ENCODE data around the gene IFT81. TPM values are rescaled to one million over a fixed set of nuclear protein-coding genes. Genes with fewer than 3 reads are reported as not detected.

Gene IFT81
- total RNA-seq, 1 experiment from 2014 or later: 10.5 TPM

- ChIA-PET POLR2A (interaction anchor here (0.6 kb wide), 1 partner anchor 16 kb away, joined by 3 read pairs; no protein-coding TSS in a partner anchor), CTCF (interaction anchor here (0.6 to 1.6 kb wide), 11 partner anchors 12 to 224 kb away, joined by 3 to 13 read pairs (median 3); partner anchors contain the start of genes FAM216A and IFT81)
- peak; percentile 79 for DNase-seq (ENCODE audit: low spot score)
- ATAC-seq: peak; percentile 96
- H3K27me3 Mint-ChIP-seq (ENCODE audit: low read depth): no peaks in the 10 kb centered on the region
- TF ChIP-seq ZNF121 (CRISPR knock-in tag; IDR thresholded peaks at IDR 0.05) (peak; percentile 58; the same call in 1 of the 2 replicates), SMAD3 (CRISPR knock-in tag; IDR thresholded peaks at IDR 0.05; ENCODE audit: borderline replicate concordance) (no peak)
- peaks cover 9% of the 10 kb centered on the region; the same call in 1 of the 2 replicates for H3K9me3 Mint-ChIP-seq
- no peak overlapping the region for H3K4me3 Mint-ChIP-seq
- H3K36me3 Mint-ChIP-seq: no peaks in the 10 kb centered on the region
- H3K27ac Mint-ChIP-seq: peak overlapping the region; percentile 30; the same call in 1 of the 2 replicates
- peaks cover 19% of the 10 kb centered on the region for H3K4me1 Mint-ChIP-seq
Observed at GRCh38 chr12:110244829-110245228, 120.7 kb downstream of the IFT81 start.

GRCh38 chr12:110245369-110245772 is 121.2 kb downstream of the IFT81 start:
- no peak for TF ChIP-seq TEAD1 (CRISPR knock-in tag; IDR thresholded peaks at IDR 0.05)
- no peak for TF ChIP-seq SP1 (CRISPR knock-in tag; conservative IDR thresholded peaks at IDR 0.05)
- TF ChIP-seq ZNF138 (CRISPR knock-in tag; conservative IDR thresholded peaks at IDR 0.05): no peak
- no peak for TF ChIP-seq ELF4 (CRISPR knock-in tag; IDR thresholded peaks at IDR 0.05; ENCODE audit: low read depth)
- no peak for TF ChIP-seq ERG (CRISPR knock-in tag; IDR thresholded peaks at IDR 0.05)
- TF ChIP-seq OVOL2 (CRISPR knock-in tag; IDR thresholded peaks at IDR 0.05; ENCODE audit: borderline replicate concordance): no peak
- TF ChIP-seq CTCF (IDR thresholded peaks at IDR 0.05): no peak
- TF ChIP-seq SOX15 (CRISPR knock-in tag; IDR thresholded peaks at IDR 0.05): no peak
- no peak for TF ChIP-seq ZNF425 (CRISPR knock-in tag; conservative IDR thresholded peaks at IDR 0.05)
- no peak for TF ChIP-seq USF1 (CRISPR knock-in tag; IDR thresholded peaks at IDR 0.05)
- TF ChIP-seq AFF4 (CRISPR knock-in tag; IDR thresholded peaks at IDR 0.05; ENCODE audit: borderline replicate concordance): no peak
- TF ChIP-seq NFATC4 (CRISPR knock-in tag; IDR thresholded peaks at IDR 0.05): no peak
- no peak for TF ChIP-seq PREB (CRISPR knock-in tag; IDR thresholded peaks at IDR 0.05; ENCODE audit: borderline replicate concordance)
- TF ChIP-seq FOXP1 (CRISPR knock-in tag; IDR thresholded peaks at IDR 0.05; ENCODE audit: borderline replicate concordance): no peak
- TF ChIP-seq EMX1 (CRISPR knock-in tag; IDR thresholded peaks at IDR 0.05): no peak
- no peak for TF ChIP-seq SMAD4 (CRISPR knock-in tag; IDR thresholded peaks at IDR 0.05)
- TF ChIP-seq ETV6 (CRISPR knock-in tag; IDR thresholded peaks at IDR 0.05): no peak
- no peak overlapping the region for H3K4me3 Mint-ChIP-seq
- CTCF ChIA-PET: interaction anchor here (0.8 to 1.6 kb wide), 6 partner anchors 13 to 144 kb away, joined by 3 to 13 read pairs (median 3); partner anchors contain the start of gene IFT81
- peaks cover 19% of the 10 kb centered on the region for H3K4me1 Mint-ChIP-seq
- peaks cover 9% of the 10 kb centered on the region; the same call in 1 of the 2 replicates for H3K9me3 Mint-ChIP-seq
- peak overlapping the region; percentile 30; the same call in 1 of the 2 replicates for H3K27ac Mint-ChIP-seq
- ATAC-seq: peak; percentile 69
- DNase-seq (ENCODE audit: low spot score): peak; percentile 57
- no peaks in the 10 kb centered on the region for H3K27me3 Mint-ChIP-seq (ENCODE audit: low read depth)
- no peaks in the 10 kb centered on the region for H3K36me3 Mint-ChIP-seq
- POLR2A ChIA-PET: no interaction called here
